K562 (cell line): Measurements from ENCODE around the gene TEDC1. TPM values are rescaled to one million over a fixed set of nuclear protein-coding genes. Genes with fewer than 3 reads are reported as not detected.
A peak's percentile ranks its signal among the peaks of the same experiment; 100 is the strongest.

Experiments used
- ETV1 ChIP-seq: fragments of 450-650 bp; conservative IDR thresholded peaks from 2 replicates; pipeline ENCODE4 v1.6.1; 2016; ENCODE audit warnings: missing genetic modification characterization, control low read depth, low read depth, missing compliant biosample characterization
- FOS ChIP-seq: IDR thresholded peaks from 3 replicates; pipeline ENCODE4 v1.6.1; 2011; ENCODE audit not compliant: insufficient read length; ENCODE audit errors: extremely low read depth
- GATAD2B ChIP-seq: fragments of 450-650 bp; IDR thresholded peaks from 2 replicates; pipeline ENCODE4 v1.6.1; 2017; ENCODE audit warnings: mild to moderate bottlenecking, borderline replicate concordance
- KDM5B ChIP-seq: fragments of 200-600 bp; sonication (generic); IDR thresholded peaks from 2 replicates; pipeline ENCODE4 v1.6.1; 2012; ENCODE audit warnings: low read depth, mild to moderate bottlenecking, moderate library complexity, low read length, control low read depth, inconsistent platforms; ENCODE audit not compliant: insufficient replicate concordance
- KLF13 ChIP-seq: fragments of 450-650 bp; IDR thresholded peaks from 2 replicates; pipeline ENCODE4 v1.6.1; 2016; ENCODE audit warnings: missing genetic modification characterization, low read depth, mild to moderate bottlenecking, missing compliant biosample characterization, moderate library complexity, borderline replicate concordance
- NFYB ChIP-seq: IDR thresholded peaks from 2 replicates; pipeline ENCODE4 v1.6.1; 2011; ENCODE audit warnings: mild to moderate bottlenecking, moderate library complexity; ENCODE audit not compliant: insufficient read length; ENCODE audit errors: extremely low read depth
- POLR2B ChIP-seq: fragments of 450-650 bp; IDR thresholded peaks from 2 replicates; pipeline ENCODE4 v1.6.1; 2018; ENCODE audit warnings: low read depth; ENCODE audit not compliant: partially characterized antibody
- RAD21 ChIP-seq, 2 experiments: fragments of 250-450 bp in 1 of 2; fragments of 450-650 bp in 1 of 2; sonication (Bioruptor Pico) in 1 of 2; formaldehyde crosslinking in 1 of 2; IDR thresholded peaks in 1 of 2; conservative IDR thresholded peaks in 1 of 2; 2 replicates each; pipeline versions ENCODE4 v1.4.0 to v1.8.0; 2020 to 2022; ENCODE audit warnings: mild to moderate bottlenecking in 2 of 2, moderate library complexity in 1 of 2
- RB1 ChIP-seq: fragments of 450-650 bp; IDR thresholded peaks from 2 replicates; pipeline ENCODE4 v1.6.1; 2017; ENCODE audit warnings: low read depth, mild to moderate bottlenecking
- RBBP5 ChIP-seq: fragments of 200-600 bp; sonication (generic); IDR thresholded peaks from 2 replicates; pipeline ENCODE4 v1.6.1; 2012; ENCODE audit warnings: borderline replicate concordance, mild to moderate bottlenecking, low read length, control low read depth, inconsistent platforms; ENCODE audit not compliant: insufficient read depth, poor library complexity, severe bottlenecking
- TAF9B ChIP-seq: fragments of 450-650 bp; IDR thresholded peaks from 2 replicates; pipeline ENCODE4 v1.6.1; 2018; ENCODE audit warnings: mild to moderate bottlenecking; ENCODE audit not compliant: partially characterized antibody
- ZNF766 ChIP-seq: fragments of 200-800 bp; sonication (Bioruptor generic); conservative IDR thresholded peaks from 2 replicates; pipeline ENCODE4 v1.6.1; 2016; ENCODE audit warnings: missing genetic modification characterization, missing compliant biosample characterization
- polyA plus RNA-seq, 8 experiments: library from polyadenylated mRNA; depleted of rRNA in 4 of 8; stranded (reverse) in 5 of 8; unstranded in 3 of 8; fragments of >200 nt; fragmentation: Nextera tagmentation in 2 of 8; fragmentation: Illumina TruSeq in 1 of 8; extraction: Ambion mirVana in 2 of 8; extraction: Trizol in 1 of 8; gene quantifications; 2 replicates each; pipeline versions ENCODE4 v1.2.1 to v1.2.3, GENCODE V29; 2011 to 2014; ENCODE audit warnings: inconsistent platforms in 1 of 8, missing spikeins in 1 of 8
- total RNA-seq, 7 experiments: library from RNA; depleted of rRNA in 6 of 7; stranded (reverse); fragments of >200 nt in 6 of 7; fragmentation: Illumina TruSeq in 2 of 7; extraction: Trizol in 2 of 7; gene quantifications; 2 replicates each; pipeline versions ENCODE4 v1.2.1 to v1.2.3, GENCODE V29; 2011 to 2021; ENCODE audit warnings: low replicate concordance in 1 of 7
- TF ChIP-seq, protein P1 (sequence below): sonication (generic); formaldehyde crosslinking; IDR thresholded peaks from 2 replicates; pipeline ENCODE4 v1.9.0; 2022; ENCODE audit warnings: mild to moderate bottlenecking, missing genetic modification reagents
- TF ChIP-seq, protein P2 (sequence below): fragments of 250-450 bp; sonication (Bioruptor Pico); IDR thresholded peaks from 2 replicates; pipeline ENCODE4 v1.4.0; 2020; ENCODE audit warnings: borderline replicate concordance

Gene TEDC1
- total and polyA plus RNA-seq, 9 of the 15 experiments (the other 6 are each of a cell fraction or from before 2014, with no cell fraction given): 0.21 to 28.3 (median 5.9) TPM

DNA sequence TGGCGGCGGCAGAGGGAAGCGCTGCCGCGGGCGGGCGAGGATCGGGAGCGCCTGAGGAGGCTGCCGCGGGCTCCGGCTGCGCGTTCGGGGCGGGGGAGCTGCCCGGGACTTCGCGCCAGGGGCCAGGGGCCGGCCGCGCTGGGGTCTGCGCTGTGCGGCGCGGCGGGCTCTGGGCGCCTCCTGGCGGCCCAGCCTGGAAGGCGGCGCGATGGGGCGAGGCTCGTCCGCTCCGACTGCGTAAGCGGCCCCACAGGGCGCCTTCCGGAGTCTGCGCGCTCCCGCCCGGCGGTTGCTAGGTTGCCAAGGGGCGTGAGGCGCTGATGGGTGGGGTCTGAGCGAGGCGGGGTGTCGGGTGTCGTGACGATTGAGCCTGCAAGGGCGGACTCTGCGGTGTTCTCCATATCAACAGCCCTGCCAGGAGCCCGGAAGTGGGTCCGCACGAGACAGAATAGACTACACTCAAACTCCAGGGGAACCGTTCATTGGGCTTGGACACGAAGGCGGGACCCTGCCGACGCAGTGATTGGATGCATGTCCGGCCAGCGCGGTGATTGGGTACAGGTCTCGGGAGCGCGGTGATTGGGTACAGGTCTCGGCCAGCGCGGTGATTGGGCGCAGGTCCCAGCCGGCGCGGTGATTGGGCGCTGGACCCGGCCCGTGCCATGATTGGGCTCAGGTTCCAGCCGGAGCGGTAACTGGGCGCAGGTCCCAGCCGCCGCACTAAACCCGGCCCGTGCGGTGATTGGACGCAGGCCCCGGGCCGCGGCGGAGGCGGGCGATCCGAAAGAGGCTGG is at the start of gene TEDC1 (continued):
- TF ChIP-seq FOS (peak; percentile 92), KLF13 (tag) (peak; percentile 64; the same call in 1 of the 2 replicates), RAD21 (CRISPR knock-in tag; conservative IDR thresholded peaks at IDR 0.05 in 1 of 2, IDR thresholded peaks at IDR 0.05 in 1 of 2) (peak; percentile 49 to 71), KDM5B (peak; percentile 71), TAF9B (no peak), RBBP5 (peak; percentile 59), ETV1 (tag) (peak; percentile 61), RB1 (peak; percentile 91; the same call in 1 of the 2 replicates), GATAD2B (peak; percentile 89), ZNF766 (CRISPR knock-in tag) (peak; percentile 45; the same call in 1 of the 2 replicates), NFYB (peak; percentile 92), POLR2B (peak; percentile 28)
- TF ChIP-seq, protein P1, sequence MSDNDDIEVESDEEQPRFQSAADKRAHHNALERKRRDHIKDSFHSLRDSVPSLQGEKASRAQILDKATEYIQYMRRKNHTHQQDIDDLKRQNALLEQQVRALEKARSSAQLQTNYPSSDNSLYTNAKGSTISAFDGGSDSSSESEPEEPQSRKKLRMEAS: peak; percentile 62
- TF ChIP-seq, protein P2, sequence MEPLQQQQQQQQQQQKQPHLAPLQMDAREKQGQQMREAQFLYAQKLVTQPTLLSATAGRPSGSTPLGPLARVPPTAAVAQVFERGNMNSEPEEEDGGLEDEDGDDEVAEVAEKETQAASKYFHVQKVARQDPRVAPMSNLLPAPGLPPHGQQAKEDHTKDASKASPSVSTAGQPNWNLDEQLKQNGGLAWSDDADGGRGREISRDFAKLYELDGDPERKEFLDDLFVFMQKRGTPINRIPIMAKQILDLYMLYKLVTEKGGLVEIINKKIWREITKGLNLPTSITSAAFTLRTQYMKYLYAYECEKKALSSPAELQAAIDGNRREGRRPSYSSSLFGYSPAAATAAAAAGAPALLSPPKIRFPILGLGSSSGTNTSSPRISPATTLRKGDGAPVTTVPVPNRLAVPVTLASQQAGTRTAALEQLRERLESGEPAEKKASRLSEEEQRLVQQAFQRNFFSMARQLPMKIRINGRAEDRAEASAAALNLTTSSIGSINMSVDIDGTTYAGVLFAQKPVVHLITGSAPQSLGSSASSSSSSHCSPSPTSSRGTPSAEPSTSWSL (CRISPR knock-in tag): no peak
